HCT116 (cell line): ENCODE measurements around the gene NUP210.

Experiments used
- CTCF ChIP-seq, 3 experiments: fragments of 200-600 bp in 1 of 3; sonication (generic) in 1 of 3; IDR thresholded peaks in 2 of 3; conservative IDR thresholded peaks in 1 of 3; 2 replicates each; pipeline ENCODE4 v1.5.1; 2012 to 2017; ENCODE audit warnings: low read depth in 2 of 3, low read length in 2 of 3, antibody characterized with exemption in 1 of 3, borderline replicate concordance in 1 of 3, control low read depth in 1 of 3, mild to moderate bottlenecking in 1 of 3, mixed read lengths in 1 of 3, mixed run types in 1 of 3, moderate library complexity in 1 of 3; ENCODE audit not compliant: insufficient read depth in 1 of 3
- EGR1 ChIP-seq: IDR thresholded peaks from 2 replicates; pipeline ENCODE4 v1.6.1; 2012; ENCODE audit warnings: low read depth
- ELF1 ChIP-seq: IDR thresholded peaks from 2 replicates; pipeline ENCODE4 v1.6.1; 2012; ENCODE audit warnings: low read depth, borderline replicate concordance
- EZH2 ChIP-seq: fragments of 200-600 bp; sonication (generic); IDR thresholded peaks from 2 replicates; pipeline ENCODE4 v1.6.1; 2017; ENCODE audit warnings: antibody characterized with exemption, mixed run types
- EZH2phosphoT487 ChIP-seq: fragments of 200-600 bp; IDR thresholded peaks from 2 replicates; pipeline ENCODE4 v1.6.1; 2018; ENCODE audit warnings: antibody characterized with exemption, borderline replicate concordance
- MAX ChIP-seq: IDR thresholded peaks from 2 replicates; pipeline ENCODE4 v1.6.1; 2012
- POLR2A ChIP-seq: IDR thresholded peaks from 2 replicates; pipeline ENCODE4 v1.7.0; 2011; ENCODE audit warnings: borderline replicate concordance; ENCODE audit not compliant: insufficient read depth, insufficient read length; ENCODE audit errors: extremely low read depth
- REST ChIP-seq: IDR thresholded peaks from 2 replicates; pipeline ENCODE4 v1.6.1; 2012; ENCODE audit warnings: low read depth
- SP1 ChIP-seq: IDR thresholded peaks from 2 replicates; pipeline ENCODE4 v1.6.1; 2012; ENCODE audit warnings: low read depth

- TF ChIP-seq MAX: no peak
- no peak for TF ChIP-seq REST
- no peak for TF ChIP-seq CTCF (IDR thresholded peaks at IDR 0.05 in 2 of 3, conservative IDR thresholded peaks at IDR 0.05 in 1 of 3; ENCODE audit: borderline replicate concordance in 1 of 3, insufficient read depth in 1 of 3, low read depth in 2 of 3, low read length in 2 of 3)
- TF ChIP-seq POLR2A: no peak
- no peak for TF ChIP-seq EZH2
- no peak for TF ChIP-seq SP1
- TF ChIP-seq EZH2phosphoT487: no peak
- TF ChIP-seq ELF1: no peak
- TF ChIP-seq EGR1: no peak
Observed at GRCh38 chr3:13338231-13338630, 81.9 kb downstream of the NUP210 start.
